NCI-H345 (cell line): ENCODE results near the gene SLBP.

Experiments
- DNase-seq: peaks from one replicate; lab custom pipeline; 2025; lab: John Stamatoyannopoulos, UW

The SLBP gene

DNA sequence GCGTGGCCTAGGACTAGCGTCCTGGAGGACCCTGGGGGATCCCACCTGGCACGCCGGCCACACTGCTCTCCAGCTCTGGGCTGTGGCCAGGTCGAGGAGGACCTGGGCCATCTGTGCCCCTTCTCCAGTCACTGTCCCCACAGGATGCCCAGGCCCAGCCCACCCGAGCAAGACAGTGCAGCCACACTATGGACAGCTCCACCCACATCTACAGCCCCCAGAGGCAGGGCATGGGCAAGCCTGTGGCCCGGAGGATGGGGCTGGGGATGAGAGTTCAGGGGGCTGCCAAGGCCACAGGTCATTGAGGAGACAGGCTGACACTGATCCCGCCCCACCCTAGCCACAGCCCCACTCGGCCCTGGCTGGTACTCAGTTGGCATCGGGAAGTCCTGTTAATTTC is 58.3 kb downstream of the SLBP start:
- no peak for DNase-seq

DNA sequence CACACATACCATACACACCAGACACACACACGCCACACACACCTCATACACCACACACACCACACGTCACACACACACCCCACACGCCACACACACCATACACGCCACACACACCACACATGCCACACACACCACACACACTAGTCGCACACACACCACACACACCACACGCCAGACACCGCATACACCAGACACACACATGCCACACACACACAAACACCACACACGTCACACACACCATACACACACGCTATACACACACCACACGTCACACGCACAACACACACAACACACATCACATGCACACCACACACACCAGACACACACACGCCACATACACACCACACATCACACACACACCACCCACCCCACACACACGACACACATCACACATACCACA is 60.0 kb downstream of the SLBP start:
- DNase-seq, result no peak

DNA sequence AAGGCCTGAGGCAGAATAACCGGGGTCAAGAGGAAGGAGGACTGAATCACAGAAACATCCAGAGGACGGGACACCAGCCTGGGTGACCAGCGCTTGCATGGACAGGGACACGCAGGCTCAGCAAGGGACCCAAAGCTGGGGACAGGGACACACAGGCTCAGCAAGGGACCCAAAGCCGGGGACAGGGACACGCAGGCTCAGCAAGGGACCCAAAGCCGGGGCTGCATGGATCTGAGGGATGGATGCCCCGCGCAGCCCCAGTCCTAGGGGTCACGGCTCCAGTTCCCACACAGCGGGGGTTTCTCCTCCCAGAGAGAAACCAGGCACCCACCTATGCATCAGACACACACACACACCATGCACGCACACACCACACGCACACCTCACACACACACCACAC is 60.5 kb downstream of the SLBP start:
- DNase-seq, result no peak

GRCh38 chr4:1648962-1649361 is 63.2 kb downstream of the SLBP start:
- no peak for DNase-seq

GRCh38 chr4:1647432-1647831 is 64.7 kb downstream of the SLBP start:
- DNase-seq, result no peak

DNA sequence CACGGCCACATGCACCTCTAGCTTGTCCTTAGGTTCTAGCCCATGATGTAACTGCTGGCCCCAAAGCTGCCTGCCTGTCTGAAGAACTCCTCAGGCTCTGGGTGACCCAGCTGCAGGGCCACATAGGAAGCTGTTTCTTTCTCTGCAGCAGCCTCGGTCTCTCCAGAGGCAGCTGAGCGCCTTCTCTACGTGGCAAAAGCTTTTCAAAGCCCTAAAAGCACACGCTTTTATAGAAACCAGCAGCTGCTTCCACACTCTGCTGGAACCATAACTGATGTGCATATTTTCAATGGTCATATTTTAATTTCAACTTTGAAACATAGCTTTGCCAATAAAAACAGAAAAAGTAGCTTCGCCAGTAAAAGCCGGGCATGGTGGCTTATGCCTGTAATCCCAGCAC is 65.4 kb downstream of the SLBP start:
- DNase-seq, result no peak

DNA sequence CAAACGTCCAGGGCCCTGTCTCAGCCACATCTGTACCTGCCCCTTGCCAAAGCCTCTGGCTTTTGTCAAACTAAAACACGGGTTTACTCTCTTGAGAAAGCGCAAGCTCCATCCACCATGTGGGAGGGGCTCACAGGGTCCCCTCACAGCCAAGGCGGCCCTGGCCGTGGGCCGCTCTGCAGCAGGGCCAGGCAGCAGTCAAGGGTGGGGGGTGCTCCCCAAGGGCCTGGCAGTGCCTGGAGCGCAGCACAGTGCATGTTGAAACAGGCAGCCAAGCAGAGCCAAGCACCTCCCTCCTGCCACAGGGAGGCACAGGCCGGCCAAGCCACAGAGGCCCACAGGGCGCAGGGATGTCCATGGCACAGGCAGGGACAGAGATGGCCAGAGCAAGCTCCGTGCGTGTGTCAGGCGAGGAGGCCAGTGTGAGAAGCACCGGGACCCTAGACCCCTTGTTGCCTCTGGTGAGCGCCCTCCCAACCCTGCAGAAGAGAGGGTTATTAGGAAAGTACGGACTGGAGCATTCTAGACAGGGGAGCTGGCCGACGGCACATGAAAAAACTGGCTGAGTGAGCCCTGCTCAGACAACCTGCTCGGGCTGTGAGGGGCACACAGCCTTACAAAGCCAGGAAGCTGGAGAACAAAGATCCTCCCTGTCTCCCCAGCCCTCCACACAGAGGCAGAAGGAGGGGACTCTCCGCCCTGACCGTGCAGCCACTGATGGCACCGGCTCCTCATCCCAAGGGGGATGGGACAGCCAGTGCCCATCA is 67.0 kb downstream of the SLBP start:
- DNase-seq, result no peak

GRCh38 chr4:1643971-1644735 is 68.0 kb downstream of the SLBP start:
- no peak for DNase-seq
